ENCODE results near the gene SIK2.
"Not testable (repeated sequence)": the region's sequence is repeated elsewhere in the genome, so short reads cannot be mapped to it uniquely, and the experiment has no call there.

The SIK2 gene

GRCh38 chr11:111654601-111655000 lies 52.4 kb downstream of the SIK2 start:
- TF ChIP-seq CTCF (conservative IDR thresholded peaks at IDR 0.05; ENCODE audit: low read depth, low read length): no peak
- H3K4me3 ChIP-seq (ENCODE audit: low read length): no peak overlapping the region
- DNase-seq (ENCODE audit: low read depth): no peak

DNA sequence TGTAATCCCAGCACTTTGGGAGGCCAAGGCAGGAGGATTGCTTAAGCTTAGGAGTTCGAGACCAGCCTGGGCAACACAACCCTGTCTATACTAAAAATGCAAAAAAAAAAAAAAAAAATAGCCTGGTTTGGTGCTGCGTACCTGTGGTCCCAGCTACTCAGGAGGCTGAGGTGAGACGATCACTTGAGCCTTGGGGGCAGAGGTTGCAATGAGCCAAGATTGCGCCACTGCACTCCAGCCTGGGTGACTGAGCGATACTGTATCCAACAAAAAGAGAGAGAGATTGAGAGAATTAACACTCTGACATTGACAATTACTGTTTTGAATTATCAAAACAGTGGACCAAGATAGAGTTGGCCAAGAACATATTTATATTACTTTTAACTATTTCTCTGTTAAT lies 53.7 kb downstream of the SIK2 start:
- no peak for DNase-seq (ENCODE audit: low read depth)
- no peak overlapping the region for H3K4me3 ChIP-seq (ENCODE audit: low read length)
- no peak for TF ChIP-seq CTCF (conservative IDR thresholded peaks at IDR 0.05; ENCODE audit: low read depth, low read length)

DNA sequence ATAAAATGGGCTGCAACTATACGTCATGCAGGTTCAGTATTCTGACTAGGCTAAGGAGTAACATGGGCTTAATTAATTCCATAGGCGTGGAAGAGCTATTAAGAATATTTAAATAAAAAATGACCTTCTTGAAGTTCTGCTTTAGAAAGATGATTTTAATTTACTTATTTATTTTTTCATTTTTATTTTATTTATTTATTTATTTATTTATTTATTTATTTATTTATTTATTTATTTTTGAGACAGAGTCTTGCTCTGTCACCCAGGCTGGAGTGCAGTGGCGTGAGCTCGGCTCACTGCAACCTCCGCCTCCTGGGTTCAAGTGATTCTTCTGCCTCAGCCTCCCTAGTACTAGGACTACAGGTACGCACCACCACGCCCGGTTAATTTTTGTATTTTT lies 55.7 kb downstream of the SIK2 start:
- H3K4me3 ChIP-seq (ENCODE audit: low read length); DNase-seq (ENCODE audit: low read depth): not testable (repeated sequence)

DNA sequence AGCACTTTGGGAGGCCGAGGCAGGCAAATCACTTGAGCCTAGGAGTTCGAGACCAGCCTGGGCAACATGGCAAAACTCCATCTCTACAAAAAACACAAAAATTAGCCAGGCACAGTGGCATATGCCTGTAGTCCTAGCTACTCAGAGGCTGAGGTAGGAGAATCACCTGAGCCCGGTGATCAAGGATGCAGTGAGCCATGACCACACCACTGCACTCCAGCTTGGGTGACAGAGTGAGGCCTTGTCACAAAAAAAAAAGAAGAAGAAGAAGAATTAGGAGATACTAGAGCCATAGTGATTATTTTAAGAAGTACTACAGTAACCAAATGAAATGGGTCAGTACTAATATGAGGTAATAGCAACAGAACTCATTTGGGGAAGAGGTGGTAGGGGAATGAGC lies 56.2 kb downstream of the SIK2 start:
- not testable (repeated sequence) for DNase-seq (ENCODE audit: low read depth); H3K4me3 ChIP-seq (ENCODE audit: low read length)

DNA sequence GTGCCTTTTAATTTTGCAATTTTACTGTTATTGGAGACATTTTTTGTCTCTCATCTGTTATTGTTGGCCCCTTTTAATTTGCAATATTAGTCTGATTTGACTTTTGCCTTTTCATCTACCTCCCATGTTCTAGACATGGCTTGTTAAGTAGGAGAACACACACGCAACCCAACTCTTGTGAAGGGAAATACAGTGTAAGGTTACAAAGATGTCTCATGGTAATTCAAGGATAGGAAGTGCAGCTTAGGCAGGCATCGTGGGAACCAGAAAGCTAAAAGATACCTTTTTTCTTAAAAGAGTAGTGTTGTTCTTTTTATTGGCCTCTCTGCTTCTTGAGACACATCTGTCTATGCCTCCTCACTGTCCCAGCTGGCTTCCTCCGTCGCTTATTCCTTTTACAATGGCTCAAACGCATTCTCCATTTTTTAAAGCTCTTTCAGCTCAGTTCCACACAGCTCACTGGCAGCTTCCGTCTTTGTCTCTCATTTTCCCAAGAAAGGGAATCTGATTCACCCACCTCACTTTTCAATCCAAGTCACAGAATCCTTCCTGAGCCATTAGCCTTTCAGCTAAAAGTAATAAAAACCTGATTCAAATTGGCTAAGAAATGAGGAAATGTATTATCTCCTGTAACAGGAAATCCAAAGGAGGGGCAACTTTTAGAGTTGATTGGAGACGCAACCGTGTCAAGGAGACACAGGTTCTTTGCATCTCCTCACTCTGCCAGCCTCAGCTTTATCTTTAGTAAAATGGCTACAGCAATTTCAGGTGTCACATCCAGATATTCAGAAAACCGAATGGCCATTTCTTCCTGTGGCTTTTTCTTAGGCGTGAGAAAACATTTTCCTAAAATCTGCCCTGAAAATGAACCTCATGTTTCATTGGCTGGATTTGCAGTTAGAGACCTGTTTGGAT lies 57.2 kb downstream of the SIK2 start:
- no peak for DNase-seq (ENCODE audit: low read depth)
- no peak overlapping the region for H3K4me3 ChIP-seq (ENCODE audit: low read length)
- no peak for TF ChIP-seq CTCF (conservative IDR thresholded peaks at IDR 0.05; ENCODE audit: low read depth, low read length)

DNA sequence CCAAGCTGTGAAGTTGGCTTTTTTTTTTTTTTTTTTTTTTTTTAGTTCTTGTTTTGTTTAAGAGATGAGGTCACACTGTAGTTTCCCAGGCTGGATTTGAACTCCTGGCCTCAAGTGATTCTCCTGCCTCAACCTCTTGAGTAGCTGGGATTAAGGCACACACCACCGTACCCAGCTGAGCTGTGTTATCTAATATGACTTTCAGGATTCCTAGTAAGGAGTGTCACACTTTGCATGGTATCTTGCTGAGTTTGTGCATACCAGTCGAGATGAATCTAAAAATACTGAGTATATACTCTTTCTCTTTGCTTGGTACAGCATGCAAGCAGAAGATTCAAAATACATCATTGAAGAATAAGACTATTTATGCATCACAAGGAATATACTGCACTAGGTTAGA lies 58.6 kb downstream of the SIK2 start:
- no peak for TF ChIP-seq CTCF (conservative IDR thresholded peaks at IDR 0.05; ENCODE audit: low read depth, low read length)
- H3K4me3 ChIP-seq (ENCODE audit: low read length): no peak overlapping the region
- DNase-seq (ENCODE audit: low read depth): no peak

- no peak overlapping the region for H3K4me3 ChIP-seq (ENCODE audit: low read length)
- peak; percentile 62 for DNase-seq (ENCODE audit: low read depth)
Observed at GRCh38 chr11:111663820-111664219, 61.6 kb downstream of the SIK2 start.

More at GRCh38 chr11:111663820-111664219, 61.6 kb downstream of the SIK2 start:
- TF ChIP-seq CTCF (conservative IDR thresholded peaks at IDR 0.05; ENCODE audit: low read depth, low read length): no peak
